ENCODE results near the gene SUN1. TPM values are rescaled to one million over a fixed set of nuclear protein-coding genes. Genes with fewer than 3 reads are reported as not detected.

Gene SUN1
- polyA plus RNA-seq, 1 of the 3 experiments (the other 2 are of a cell fraction): 369 TPM

DNA sequence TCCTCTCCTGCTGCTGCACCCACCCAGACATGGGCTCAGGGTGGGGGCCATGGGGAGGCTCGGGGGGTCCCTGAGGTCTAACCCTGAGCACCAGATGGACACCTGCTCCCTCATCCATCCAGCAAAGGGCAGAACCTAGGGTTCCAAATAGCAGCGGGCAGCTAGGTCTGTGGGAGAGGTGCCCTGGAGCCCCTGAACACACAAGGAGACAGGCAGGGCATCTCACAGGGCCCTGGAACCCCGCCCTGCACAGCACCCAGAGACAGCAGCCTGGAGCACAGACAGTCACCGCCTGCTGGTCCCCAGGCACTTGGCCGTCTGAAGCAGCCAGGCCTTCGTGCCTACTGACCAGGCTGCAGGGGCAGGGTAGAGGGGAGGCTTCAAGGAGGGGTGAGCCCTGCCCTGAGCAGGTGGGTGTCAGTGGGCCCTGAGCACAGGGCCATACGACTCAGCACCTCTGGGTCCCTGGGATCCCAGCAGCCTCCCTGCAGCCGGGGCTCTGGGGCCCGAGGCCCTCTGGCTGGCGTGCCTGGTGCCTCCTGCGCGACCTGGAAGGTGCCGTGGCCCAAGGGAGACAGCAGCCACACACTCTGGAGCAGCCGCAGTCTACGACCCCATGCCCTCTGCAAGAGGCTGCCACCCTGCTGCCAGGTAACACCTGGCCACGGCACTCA, 82.4 kb downstream of the SUN1 start:
- POLR2A ChIA-PET: no interaction called here

More for the DNA sequence above, 82.4 kb downstream of the SUN1 start:
- H3K4me1 ChIP-seq (ENCODE audit: control insufficient read depth in 1 of 2, insufficient read depth in 2 of 2, low read depth in 1 of 2, low read length in 1 of 2): peaks cover 0 to 24% of the 10 kb centered on the region in 2 experiments; a peak in 1 of 4 replicates
- no peak for DNase-seq
- H3K27me3 ChIP-seq (ENCODE audit: insufficient read depth): no peaks in the 10 kb centered on the region
- H3K4me2 ChIP-seq: no peak overlapping the region
- no peaks in the 10 kb centered on the region for H3K79me2 ChIP-seq (ENCODE audit: insufficient read depth)
- H3K4me3 ChIP-seq (ENCODE audit: low read depth in 2 of 2, low read length in 1 of 2): no peak overlapping the region
- 61% methylated on average over 3 of the region's 16 CpGs for WGBS (ENCODE audit: low lambda C conversion rate)
- H4K20me1 ChIP-seq (ENCODE audit: insufficient read depth): no peaks in the 10 kb centered on the region
- TF ChIP-seq, protein P1, sequence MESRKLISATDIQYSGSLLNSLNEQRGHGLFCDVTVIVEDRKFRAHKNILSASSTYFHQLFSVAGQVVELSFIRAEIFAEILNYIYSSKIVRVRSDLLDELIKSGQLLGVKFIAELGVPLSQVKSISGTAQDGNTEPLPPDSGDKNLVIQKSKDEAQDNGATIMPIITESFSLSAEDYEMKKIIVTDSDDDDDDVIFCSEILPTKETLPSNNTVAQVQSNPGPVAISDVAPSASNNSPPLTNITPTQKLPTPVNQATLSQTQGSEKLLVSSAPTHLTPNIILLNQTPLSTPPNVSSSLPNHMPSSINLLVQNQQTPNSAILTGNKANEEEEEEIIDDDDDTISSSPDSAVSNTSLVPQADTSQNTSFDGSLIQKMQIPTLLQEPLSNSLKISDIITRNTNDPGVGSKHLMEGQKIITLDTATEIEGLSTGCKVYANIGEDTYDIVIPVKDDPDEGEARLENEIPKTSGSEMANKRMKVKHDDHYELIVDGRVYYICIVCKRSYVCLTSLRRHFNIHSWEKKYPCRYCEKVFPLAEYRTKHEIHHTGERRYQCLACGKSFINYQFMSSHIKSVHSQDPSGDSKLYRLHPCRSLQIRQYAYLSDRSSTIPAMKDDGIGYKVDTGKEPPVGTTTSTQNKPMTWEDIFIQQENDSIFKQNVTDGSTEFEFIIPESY (IDR thresholded peaks at IDR 0.05; ENCODE audit: borderline replicate concordance, low read depth): no peak
- TF ChIP-seq TCF12 (IDR thresholded peaks at IDR 0.05) (no peak), RCOR1 (IDR thresholded peaks at IDR 0.05; ENCODE audit: low read length) (no peak), CHD2 (IDR thresholded peaks at IDR 0.05; ENCODE audit: low read length, partially characterized antibody) (no peak), FOXJ3 (CRISPR knock-in tag; IDR thresholded peaks at IDR 0.05) (no peak), RAD21 (IDR thresholded peaks at IDR 0.05; ENCODE audit: low read length) (no peak), YY1 (IDR thresholded peaks at IDR 0.05; ENCODE audit: low read depth) (no peak)
- TF ChIP-seq, protein P2, sequence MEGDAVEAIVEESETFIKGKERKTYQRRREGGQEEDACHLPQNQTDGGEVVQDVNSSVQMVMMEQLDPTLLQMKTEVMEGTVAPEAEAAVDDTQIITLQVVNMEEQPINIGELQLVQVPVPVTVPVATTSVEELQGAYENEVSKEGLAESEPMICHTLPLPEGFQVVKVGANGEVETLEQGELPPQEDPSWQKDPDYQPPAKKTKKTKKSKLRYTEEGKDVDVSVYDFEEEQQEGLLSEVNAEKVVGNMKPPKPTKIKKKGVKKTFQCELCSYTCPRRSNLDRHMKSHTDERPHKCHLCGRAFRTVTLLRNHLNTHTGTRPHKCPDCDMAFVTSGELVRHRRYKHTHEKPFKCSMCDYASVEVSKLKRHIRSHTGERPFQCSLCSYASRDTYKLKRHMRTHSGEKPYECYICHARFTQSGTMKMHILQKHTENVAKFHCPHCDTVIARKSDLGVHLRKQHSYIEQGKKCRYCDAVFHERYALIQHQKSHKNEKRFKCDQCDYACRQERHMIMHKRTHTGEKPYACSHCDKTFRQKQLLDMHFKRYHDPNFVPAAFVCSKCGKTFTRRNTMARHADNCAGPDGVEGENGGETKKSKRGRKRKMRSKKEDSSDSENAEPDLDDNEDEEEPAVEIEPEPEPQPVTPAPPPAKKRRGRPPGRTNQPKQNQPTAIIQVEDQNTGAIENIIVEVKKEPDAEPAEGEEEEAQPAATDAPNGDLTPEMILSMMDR (IDR thresholded peaks at IDR 0.05): no peak
- TF ChIP-seq, protein P3, sequence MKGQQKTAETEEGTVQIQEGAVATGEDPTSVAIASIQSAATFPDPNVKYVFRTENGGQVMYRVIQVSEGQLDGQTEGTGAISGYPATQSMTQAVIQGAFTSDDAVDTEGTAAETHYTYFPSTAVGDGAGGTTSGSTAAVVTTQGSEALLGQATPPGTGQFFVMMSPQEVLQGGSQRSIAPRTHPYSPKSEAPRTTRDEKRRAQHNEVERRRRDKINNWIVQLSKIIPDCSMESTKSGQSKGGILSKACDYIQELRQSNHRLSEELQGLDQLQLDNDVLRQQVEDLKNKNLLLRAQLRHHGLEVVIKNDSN (IDR thresholded peaks at IDR 0.05; ENCODE audit: borderline replicate concordance, low read depth): no peak
- TF ChIP-seq, protein P4, sequence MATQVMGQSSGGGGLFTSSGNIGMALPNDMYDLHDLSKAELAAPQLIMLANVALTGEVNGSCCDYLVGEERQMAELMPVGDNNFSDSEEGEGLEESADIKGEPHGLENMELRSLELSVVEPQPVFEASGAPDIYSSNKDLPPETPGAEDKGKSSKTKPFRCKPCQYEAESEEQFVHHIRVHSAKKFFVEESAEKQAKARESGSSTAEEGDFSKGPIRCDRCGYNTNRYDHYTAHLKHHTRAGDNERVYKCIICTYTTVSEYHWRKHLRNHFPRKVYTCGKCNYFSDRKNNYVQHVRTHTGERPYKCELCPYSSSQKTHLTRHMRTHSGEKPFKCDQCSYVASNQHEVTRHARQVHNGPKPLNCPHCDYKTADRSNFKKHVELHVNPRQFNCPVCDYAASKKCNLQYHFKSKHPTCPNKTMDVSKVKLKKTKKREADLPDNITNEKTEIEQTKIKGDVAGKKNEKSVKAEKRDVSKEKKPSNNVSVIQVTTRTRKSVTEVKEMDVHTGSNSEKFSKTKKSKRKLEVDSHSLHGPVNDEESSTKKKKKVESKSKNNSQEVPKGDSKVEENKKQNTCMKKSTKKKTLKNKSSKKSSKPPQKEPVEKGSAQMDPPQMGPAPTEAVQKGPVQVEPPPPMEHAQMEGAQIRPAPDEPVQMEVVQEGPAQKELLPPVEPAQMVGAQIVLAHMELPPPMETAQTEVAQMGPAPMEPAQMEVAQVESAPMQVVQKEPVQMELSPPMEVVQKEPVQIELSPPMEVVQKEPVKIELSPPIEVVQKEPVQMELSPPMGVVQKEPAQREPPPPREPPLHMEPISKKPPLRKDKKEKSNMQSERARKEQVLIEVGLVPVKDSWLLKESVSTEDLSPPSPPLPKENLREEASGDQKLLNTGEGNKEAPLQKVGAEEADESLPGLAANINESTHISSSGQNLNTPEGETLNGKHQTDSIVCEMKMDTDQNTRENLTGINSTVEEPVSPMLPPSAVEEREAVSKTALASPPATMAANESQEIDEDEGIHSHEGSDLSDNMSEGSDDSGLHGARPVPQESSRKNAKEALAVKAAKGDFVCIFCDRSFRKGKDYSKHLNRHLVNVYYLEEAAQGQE (IDR thresholded peaks at IDR 0.05; ENCODE audit: low read depth, low read length): no peak
- H3K9me3 ChIP-seq: no peaks in the 10 kb centered on the region
- no peaks in the 10 kb centered on the region for H3K9me2 ChIP-seq
- no peak overlapping the region for H3K27ac ChIP-seq (ENCODE audit: low read depth in 2 of 2, low read length in 1 of 2)
- H2AFZ ChIP-seq (ENCODE audit: low read depth): no peak overlapping the region
- H3K36me3 ChIP-seq (replicated peaks in 1 of 2; ENCODE audit: control insufficient read depth in 1 of 2, insufficient read depth in 2 of 2, low read length in 1 of 2): no peaks in the 10 kb centered on the region
- no peak overlapping the region for H3K9ac ChIP-seq
- CTCF ChIA-PET: interaction anchor here (1.3 kb wide), 1 partner anchor 263 kb away, joined by 3 read pairs; no protein-coding TSS in a partner anchor
- H3F3A ChIP-seq (replicated peaks; ENCODE audit: insufficient read depth): peaks cover 4% of the 10 kb centered on the region
